Prostate gland (tissue), 2 donors: ENCODE data around the gene MAD1L1. TPM values are rescaled to one million over a fixed set of nuclear protein-coding genes. Genes with fewer than 3 reads are reported as not detected.

Experiments used
- DNase-seq: peaks from one replicate; pipeline ENCODE4 v3.0.0-alpha.2; 2019; ENCODE audit warnings: low spot score
- H3K27ac ChIP-seq, 2 donors: fragments of 200-600 bp; sonication (generic); 2 replicates each; pipeline ENCODE4 v1.5.1; 2017 to 2019
- H3K27me3 ChIP-seq: fragments of 200-600 bp; sonication (generic); replicated peaks from 2 replicates; pipeline ENCODE4 v1.5.1; 2019; ENCODE audit not compliant: insufficient read depth
- H3K36me3 ChIP-seq, 2 donors: fragments of 200-600 bp; sonication (generic); 1 replicate in 1 of 2; 2 replicates in 1 of 2; pipeline versions ENCODE4 v1.5.1 to v1.8.1; 2017 to 2019
- H3K4me1 ChIP-seq: fragments of 200-600 bp; sonication (generic); replicated peaks from 2 replicates; pipeline ENCODE4 v1.5.1; 2019
- H3K4me3 ChIP-seq, 2 donors: fragments of 200-600 bp; sonication (generic); 2 replicates each; pipeline ENCODE4 v1.5.1; 2017 to 2019
- H3K9me3 ChIP-seq: fragments of 200-600 bp; sonication (generic); 2 replicates; pipeline ENCODE4 v1.5.1; 2017
- POLR2A ChIP-seq: fragments of 450-650 bp; IDR thresholded peaks from one replicate; pipeline ENCODE4 v1.6.1; 2016; ENCODE audit warnings: antibody characterized with exemption, mild to moderate bottlenecking
- POLR2AphosphoS5 ChIP-seq: sonication (generic); formaldehyde crosslinking; IDR thresholded peaks from one replicate; pipeline ENCODE4 v1.6.1; 2017; ENCODE audit warnings: antibody characterized with exemption
- WGBS: methylation state at CpG from one replicate; pipeline ENCODE4 v1.1.5; 2018; 5-methylcytosine and 5-hydroxymethylcytosine counted together
- intact Hi-C: fragments of 100-400 bp; cut with DNase I; formaldehyde crosslinking; loops from one replicate; pipeline ENCODE4 v1.14.2; 2022
- total RNA-seq, 2 donors: library from RNA; depleted of rRNA; stranded (reverse); fragments of >200 nt; gene quantifications; one replicate each; pipeline ENCODE4 v1.1.0, GENCODE V29; 2016
- TF ChIP-seq, protein P1 (sequence below), 4 experiments: fragments of 200-600 bp in 2 of 4; fragments of 450-650 bp in 2 of 4; sonication (generic) in 2 of 4; IDR thresholded peaks; 1 replicate in 3 of 4; 2 replicates in 1 of 4; pipeline ENCODE4 v1.5.1; 2016 to 2019; ENCODE audit warnings: antibody characterized with exemption in 4 of 4, mild to moderate bottlenecking in 2 of 4, moderate library complexity in 2 of 4

MAD1L1 gene
- total RNA-seq, 2 donors from 2014 or later = 79.3 to 91.9 TPM

DNA sequence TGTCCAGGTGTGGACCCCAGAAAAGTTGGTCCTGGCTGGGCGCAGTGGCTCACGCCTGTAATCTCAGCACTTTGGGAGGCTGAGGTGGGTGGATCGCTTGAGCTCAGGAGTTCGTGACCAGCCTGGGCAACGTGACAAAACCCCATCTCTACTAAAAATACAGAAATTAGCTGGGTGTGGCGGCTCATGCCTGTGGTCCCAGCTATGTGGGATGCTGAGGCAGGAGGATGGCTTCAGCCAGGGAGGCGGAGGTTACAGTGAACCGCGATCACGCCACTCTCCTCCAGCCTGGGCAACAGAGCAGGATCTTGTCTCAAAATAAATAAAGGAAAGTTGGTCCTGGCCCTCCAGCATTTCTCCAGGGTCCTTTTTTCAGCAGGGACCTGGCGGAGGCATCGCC, 10.7 kb upstream of the MAD1L1 start:
- peaks cover 7% of the 10 kb centered on the region for H3K4me1 ChIP-seq
- no peak for DNase-seq
- TF ChIP-seq POLR2AphosphoS5 (no peak), POLR2A (no peak)
- TF ChIP-seq, protein P1, sequence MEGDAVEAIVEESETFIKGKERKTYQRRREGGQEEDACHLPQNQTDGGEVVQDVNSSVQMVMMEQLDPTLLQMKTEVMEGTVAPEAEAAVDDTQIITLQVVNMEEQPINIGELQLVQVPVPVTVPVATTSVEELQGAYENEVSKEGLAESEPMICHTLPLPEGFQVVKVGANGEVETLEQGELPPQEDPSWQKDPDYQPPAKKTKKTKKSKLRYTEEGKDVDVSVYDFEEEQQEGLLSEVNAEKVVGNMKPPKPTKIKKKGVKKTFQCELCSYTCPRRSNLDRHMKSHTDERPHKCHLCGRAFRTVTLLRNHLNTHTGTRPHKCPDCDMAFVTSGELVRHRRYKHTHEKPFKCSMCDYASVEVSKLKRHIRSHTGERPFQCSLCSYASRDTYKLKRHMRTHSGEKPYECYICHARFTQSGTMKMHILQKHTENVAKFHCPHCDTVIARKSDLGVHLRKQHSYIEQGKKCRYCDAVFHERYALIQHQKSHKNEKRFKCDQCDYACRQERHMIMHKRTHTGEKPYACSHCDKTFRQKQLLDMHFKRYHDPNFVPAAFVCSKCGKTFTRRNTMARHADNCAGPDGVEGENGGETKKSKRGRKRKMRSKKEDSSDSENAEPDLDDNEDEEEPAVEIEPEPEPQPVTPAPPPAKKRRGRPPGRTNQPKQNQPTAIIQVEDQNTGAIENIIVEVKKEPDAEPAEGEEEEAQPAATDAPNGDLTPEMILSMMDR (IDR thresholded peaks at IDR 0.05) = no peak
- 85% methylated on average over 12 of the region's 12 CpGs for WGBS
- H3K27ac ChIP-seq = no peak overlapping the region
- no peak overlapping the region for H3K4me3 ChIP-seq
- intact Hi-C loops = no loop called here
- no peaks in the 10 kb centered on the region for H3K27me3 ChIP-seq
- H3K36me3 ChIP-seq = no peaks in the 10 kb centered on the region
- no peaks in the 10 kb centered on the region for H3K9me3 ChIP-seq

DNA sequence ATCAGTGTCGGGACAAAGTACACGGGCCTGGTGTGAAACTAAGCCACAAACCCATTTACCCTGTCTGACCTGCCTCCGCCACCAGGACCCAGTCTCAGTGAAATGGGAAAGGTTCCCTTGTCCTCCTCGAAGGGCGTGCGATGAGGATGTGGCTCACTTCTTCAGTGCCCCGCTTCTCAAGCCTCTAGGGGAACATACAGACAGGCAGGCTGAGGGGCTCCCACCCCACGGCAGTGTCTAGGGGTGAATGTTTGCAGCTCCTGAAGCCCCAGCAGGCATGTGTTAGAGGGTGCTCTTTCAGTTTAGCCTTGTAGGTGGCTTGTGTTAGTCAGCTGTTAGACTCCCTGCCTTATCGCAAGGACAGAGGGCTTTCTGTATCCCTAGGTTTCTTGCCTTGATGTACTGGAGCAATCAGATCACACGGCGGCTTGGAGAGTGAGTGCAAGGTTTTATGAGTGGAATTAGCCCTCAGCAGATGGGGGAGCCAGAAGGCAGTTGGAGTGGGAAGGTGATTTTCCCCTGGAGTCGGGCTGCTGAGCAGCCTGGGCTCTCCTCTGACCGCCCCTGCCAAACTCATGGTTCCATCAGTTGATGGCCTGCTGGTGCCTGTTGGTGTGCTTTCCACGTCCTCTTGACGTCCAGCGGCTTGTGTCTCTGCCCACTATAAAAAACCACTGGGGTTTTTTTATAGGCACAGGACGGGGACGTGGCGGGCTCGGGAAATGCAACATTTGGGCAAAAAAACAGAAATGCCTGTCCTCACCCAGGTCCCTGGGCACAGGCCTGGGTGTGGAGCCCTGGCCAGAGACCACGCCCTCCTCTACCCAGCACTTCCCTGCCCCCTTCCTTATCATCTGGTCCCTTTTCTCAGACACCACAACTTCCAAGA, 10.0 kb upstream of the MAD1L1 start:
- Histone ChIP-seq H3K36me3 (peaks cover 0 to 3% of the 10 kb centered on the region in 2 donors), H3K27me3 (no peaks in the 10 kb centered on the region), H3K9me3 (no peaks in the 10 kb centered on the region), H3K4me1 (peaks cover 7% of the 10 kb centered on the region), H3K4me3 (peak overlapping the region; percentile 75 to 99), H3K27ac (no peak overlapping the region)
- WGBS = 15% methylated on average over 21 of the region's 21 CpGs
- intact Hi-C loops = no loop called here
- DNase-seq = no peak
- TF ChIP-seq POLR2AphosphoS5 (no peak), POLR2A (no peak)
- TF ChIP-seq, protein P1 (IDR thresholded peaks at IDR 0.05) = no peak

DNA sequence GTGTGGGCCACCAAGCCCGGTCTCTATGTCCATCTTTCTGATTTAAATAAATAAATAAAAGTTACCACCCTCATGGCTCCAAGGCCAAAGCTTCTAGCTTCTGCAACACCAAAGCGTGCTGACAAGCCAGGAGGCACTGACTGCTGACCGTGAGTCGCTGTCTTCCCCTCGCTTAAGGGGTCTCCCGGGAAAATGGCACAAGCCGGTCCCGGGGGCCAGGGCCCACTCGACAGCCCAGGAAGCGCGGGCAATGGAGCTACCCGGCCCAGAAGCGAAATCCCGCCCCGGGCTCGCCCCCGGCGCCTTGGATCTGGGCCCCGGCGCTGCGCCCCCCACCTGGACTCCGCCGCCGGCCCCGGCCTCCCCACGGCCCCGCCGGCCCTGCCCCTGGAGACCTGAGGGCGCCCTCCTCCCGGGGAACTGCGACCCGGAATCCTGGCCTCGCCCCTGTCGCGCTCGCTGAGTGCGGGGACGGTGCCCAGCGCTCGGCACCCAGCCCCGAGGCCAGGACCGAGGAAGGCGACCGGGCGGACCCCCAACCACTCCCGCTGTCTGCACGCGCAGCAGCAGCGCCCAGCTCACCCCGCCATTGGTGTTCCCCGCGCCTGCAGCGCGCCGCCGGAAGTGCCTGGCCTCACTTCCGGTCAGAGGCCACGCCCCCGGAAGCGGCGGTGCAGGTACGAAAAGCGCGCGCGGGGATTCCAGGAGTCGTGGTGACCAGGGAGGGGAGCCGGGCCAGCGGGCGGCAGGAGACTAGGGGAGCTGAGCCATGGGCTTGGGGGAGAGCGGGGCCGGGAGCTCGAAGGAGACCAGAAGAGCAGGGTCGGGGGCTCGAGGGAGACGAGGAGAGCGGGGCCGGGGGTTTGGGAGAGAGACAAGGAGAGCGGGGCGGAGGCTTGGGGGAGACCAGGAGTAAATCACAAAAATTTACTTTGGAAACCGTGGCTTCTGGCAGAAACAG, 9.1 kb upstream of the MAD1L1 start, which contains the start of the genes MRM2 and NUDT1:
TSS of gene MRM2 (minus strand) at position 626 of the 961 bp plus-strand sequence. CDS start at position 590, 36 bp downstream.
TSS of gene NUDT1 (plus strand) at position 647 of the 961 bp plus-strand sequence. CDS start 2,349 bp downstream, outside the sequence.
- no peaks in the 10 kb centered on the region for H3K27me3 ChIP-seq
- H3K27ac ChIP-seq = peak within 1 kb of the TSS; percentile 23 to 63
- intact Hi-C loops = no loop called here
- peaks cover 0 to 3% of the 10 kb centered on the region in 2 donors for H3K36me3 ChIP-seq
- no peaks in the 10 kb centered on the region for H3K9me3 ChIP-seq
- DNase-seq = peak; percentile 79
- under 1% methylated on average over 61 of the region's 81 CpGs for WGBS
- TF ChIP-seq POLR2AphosphoS5 = peak; percentile 95
- TF ChIP-seq, protein P1 (IDR thresholded peaks at IDR 0.05) = peak in 1 of 4 experiments; percentile 14
- TF ChIP-seq POLR2A = peak; percentile 56
- H3K4me1 ChIP-seq = peaks cover 7% of the 10 kb centered on the region
- H3K4me3 ChIP-seq = peak within 1 kb of the TSS; percentile 75 to 99

DNA sequence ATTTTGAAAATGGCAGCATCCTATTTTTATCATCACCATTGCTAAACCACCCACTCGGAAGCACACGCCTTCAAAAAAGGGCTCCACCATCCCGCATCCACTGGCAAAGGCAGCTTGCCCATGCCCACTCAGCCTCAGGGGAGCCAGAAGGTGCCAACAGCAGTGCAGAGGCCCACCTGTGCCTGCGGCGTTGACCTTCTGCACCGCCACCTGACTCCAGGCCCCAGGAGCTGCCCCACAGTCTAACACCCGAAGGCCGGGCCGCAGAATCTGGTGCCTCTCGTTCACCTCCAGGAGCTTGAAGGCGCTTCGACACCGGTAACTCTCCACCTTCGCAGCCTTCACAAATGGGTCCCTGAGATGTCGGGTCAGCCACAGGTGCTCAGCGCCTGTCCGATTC, 6.5 kb upstream of the MAD1L1 start:
- no peaks in the 10 kb centered on the region for H3K9me3 ChIP-seq
- no peak for DNase-seq
- intact Hi-C loops = no loop called here

More for the DNA sequence above, 6.5 kb upstream of the MAD1L1 start:
- H3K4me1 ChIP-seq = peaks cover 7% of the 10 kb centered on the region
- no peaks in the 10 kb centered on the region for H3K27me3 ChIP-seq
- no peak overlapping the region for H3K27ac ChIP-seq
- WGBS = 96% methylated on average over 17 of the region's 17 CpGs
- peaks cover 0 to 3% of the 10 kb centered on the region in 2 donors for H3K36me3 ChIP-seq
- no peak overlapping the region for H3K4me3 ChIP-seq
- TF ChIP-seq POLR2A (no peak), POLR2AphosphoS5 (no peak)
- TF ChIP-seq, protein P1 (IDR thresholded peaks at IDR 0.05) = no peak
